Astrocyte (in vitro differentiated cells and primary cell): ENCODE measurements around the gene ELP2.

ENCODE experiments used
- CTCF ChIP-seq: IDR thresholded peaks from 2 replicates; pipeline ENCODE4 v1.5.1; 2011; ENCODE audit warnings: low read depth, mild to moderate bottlenecking, inconsistent platforms, low read length, moderate library complexity; ENCODE audit not compliant: insufficient read depth
- EZH2 ChIP-seq: IDR thresholded peaks from 2 replicates; pipeline ENCODE4 v1.6.1; 2012; ENCODE audit warnings: mild to moderate bottlenecking, low read length, inconsistent platforms; ENCODE audit not compliant: insufficient read depth

- TF ChIP-seq CTCF (no peak), EZH2 (no peak)
Observed at GRCh38 chr18:36099311-36099710, 30.4 kb upstream of the ELP2 start.
